LNCAP (cell line): ENCODE measurements around the gene NCOA1.

Source experiments
- CTCF ChIP-seq: fragments of 450-650 bp; IDR thresholded peaks from 2 replicates; pipeline ENCODE4 v1.5.1; 2017; ENCODE audit warnings: mild to moderate bottlenecking

NCOA1 gene

GRCh38 chr2:24505534-24506275 lies 14.7 kb downstream of the NCOA1 start:
- TF ChIP-seq CTCF = no peak

GRCh38 chr2:24507549-24507948 lies 16.5 kb downstream of the NCOA1 start:
- no peak for TF ChIP-seq CTCF

- TF ChIP-seq CTCF = no peak
These were observed 17.8 kb downstream of the NCOA1 start for GRCh38 chr2:24508878-24509277.

GRCh38 chr2:24509425-24509824 lies 18.4 kb downstream of the NCOA1 start:
- TF ChIP-seq CTCF = no peak

GRCh38 chr2:24509840-24510239 lies 18.8 kb downstream of the NCOA1 start:
- no peak for TF ChIP-seq CTCF

GRCh38 chr2:24510771-24511170 lies 19.7 kb downstream of the NCOA1 start:
- TF ChIP-seq CTCF = no peak

GRCh38 chr2:24511198-24511597 lies 20.1 kb downstream of the NCOA1 start:
- TF ChIP-seq CTCF = no peak

- TF ChIP-seq CTCF = no peak
These were observed 20.8 kb downstream of the NCOA1 start for GRCh38 chr2:24511894-24512293.
